Colonic mucosa (tissue), 4 donors: ENCODE data around the gene DHX58. TPM values are rescaled to one million over a fixed set of nuclear protein-coding genes. Genes with fewer than 3 reads are reported as not detected.

Experiments used
- DNase-seq: peaks from one replicate; pipeline ENCODE4 v3.0.0-alpha.2; 2020
- H3K27ac ChIP-seq: fragments of 200-600 bp; one replicate; pipeline ENCODE4 v1.8.0; 2021
- H3K27me3 ChIP-seq: fragments of 200-600 bp; one replicate; pipeline ENCODE4 v1.8.0; 2021
- H3K36me3 ChIP-seq: fragments of 200-600 bp; one replicate; pipeline ENCODE4 v1.8.0; 2021
- H3K4me1 ChIP-seq: fragments of 200-600 bp; one replicate; pipeline ENCODE4 v1.8.0; 2021; ENCODE audit warnings: mild to moderate bottlenecking
- H3K4me3 ChIP-seq: fragments of 200-600 bp; one replicate; pipeline ENCODE4 v1.8.0; 2021
- H3K9ac ChIP-seq, 2 donors: one replicate each; pipeline ENCODE4 v1.7.0; 2013; ENCODE audit warnings: control low read depth in 2 of 2, low read depth in 2 of 2, low read length in 2 of 2
- H3K9me3 ChIP-seq: fragments of 200-600 bp; one replicate; pipeline ENCODE4 v1.8.0; 2021
- intact Hi-C: fragments of 100-400 bp; cut with DNase I; formaldehyde crosslinking; loops from one replicate; pipeline ENCODE4 v1.14.1; 2022
- total RNA-seq, 2 donors: library from RNA; stranded (reverse); fragmentation: NEBNext Ultra II Directional in 1 of 2; extraction: Animal tissue kit (Norgen Biotek cat#: 25700) in 1 of 2; gene quantifications; one replicate each; pipeline ENCODE4 v1.2.1, GENCODE V29; 2021
- TF ChIP-seq, protein P1 (sequence below): fragments of 200-600 bp; IDR thresholded peaks from one replicate; pipeline ENCODE4 v1.8.0; 2022; ENCODE audit warnings: antibody characterized with exemption, mild to moderate bottlenecking
- donor health status: healthy.
- donor health status: DM: no; HTN: no; CAD: no.
- donor health status: DM: no; HTN: no; CAD: no.

The DHX58 gene
- total RNA-seq, 2 donors from 2014 or later, result 10.6 to 11.3 TPM

DNA sequence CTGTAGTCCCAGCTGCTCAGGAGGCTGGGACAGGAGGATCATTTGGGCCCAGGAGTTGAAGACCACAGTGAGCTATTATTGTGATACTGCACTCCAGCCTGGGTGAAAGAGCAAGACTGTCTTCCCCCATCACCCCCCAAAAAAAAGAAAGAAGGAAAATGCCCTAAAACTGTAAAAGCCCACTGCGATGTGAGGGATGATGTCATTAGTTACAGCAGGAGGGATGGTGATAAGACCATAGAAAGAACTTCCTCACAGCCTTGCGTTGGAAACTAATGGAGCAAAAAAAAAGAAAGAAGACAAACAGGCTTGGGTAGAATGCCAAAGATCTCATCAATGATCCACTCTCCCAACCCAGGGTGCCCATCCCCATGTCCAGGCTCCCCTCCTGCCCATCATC is 33.0 kb downstream of the DHX58 start:
- intact Hi-C loops, result no loop called here
- Histone ChIP-seq H3K9me3 (no peaks in the 10 kb centered on the region), H3K36me3 (no peaks in the 10 kb centered on the region), H3K27ac (no peak overlapping the region), H3K4me3 (no peak overlapping the region), H3K9ac (no peak overlapping the region), H3K27me3 (no peaks in the 10 kb centered on the region), H3K4me1 (no peaks in the 10 kb centered on the region)
- TF ChIP-seq, protein P1, sequence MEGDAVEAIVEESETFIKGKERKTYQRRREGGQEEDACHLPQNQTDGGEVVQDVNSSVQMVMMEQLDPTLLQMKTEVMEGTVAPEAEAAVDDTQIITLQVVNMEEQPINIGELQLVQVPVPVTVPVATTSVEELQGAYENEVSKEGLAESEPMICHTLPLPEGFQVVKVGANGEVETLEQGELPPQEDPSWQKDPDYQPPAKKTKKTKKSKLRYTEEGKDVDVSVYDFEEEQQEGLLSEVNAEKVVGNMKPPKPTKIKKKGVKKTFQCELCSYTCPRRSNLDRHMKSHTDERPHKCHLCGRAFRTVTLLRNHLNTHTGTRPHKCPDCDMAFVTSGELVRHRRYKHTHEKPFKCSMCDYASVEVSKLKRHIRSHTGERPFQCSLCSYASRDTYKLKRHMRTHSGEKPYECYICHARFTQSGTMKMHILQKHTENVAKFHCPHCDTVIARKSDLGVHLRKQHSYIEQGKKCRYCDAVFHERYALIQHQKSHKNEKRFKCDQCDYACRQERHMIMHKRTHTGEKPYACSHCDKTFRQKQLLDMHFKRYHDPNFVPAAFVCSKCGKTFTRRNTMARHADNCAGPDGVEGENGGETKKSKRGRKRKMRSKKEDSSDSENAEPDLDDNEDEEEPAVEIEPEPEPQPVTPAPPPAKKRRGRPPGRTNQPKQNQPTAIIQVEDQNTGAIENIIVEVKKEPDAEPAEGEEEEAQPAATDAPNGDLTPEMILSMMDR, result no peak
- DNase-seq, result no peak

- H3K4me1 ChIP-seq, result no peaks in the 10 kb centered on the region
- no peak overlapping the region for H3K4me3 ChIP-seq
- DNase-seq, result no peak
- H3K9me3 ChIP-seq, result no peaks in the 10 kb centered on the region
- no peaks in the 10 kb centered on the region for H3K36me3 ChIP-seq
- H3K9ac ChIP-seq, result no peak overlapping the region
- intact Hi-C loops, result no loop called here
- H3K27ac ChIP-seq, result no peak overlapping the region
- TF ChIP-seq, protein P1, result no peak
- no peaks in the 10 kb centered on the region for H3K27me3 ChIP-seq
Observed at GRCh38 chr17:42078396-42079043, 34.0 kb downstream of the DHX58 start.

DNA sequence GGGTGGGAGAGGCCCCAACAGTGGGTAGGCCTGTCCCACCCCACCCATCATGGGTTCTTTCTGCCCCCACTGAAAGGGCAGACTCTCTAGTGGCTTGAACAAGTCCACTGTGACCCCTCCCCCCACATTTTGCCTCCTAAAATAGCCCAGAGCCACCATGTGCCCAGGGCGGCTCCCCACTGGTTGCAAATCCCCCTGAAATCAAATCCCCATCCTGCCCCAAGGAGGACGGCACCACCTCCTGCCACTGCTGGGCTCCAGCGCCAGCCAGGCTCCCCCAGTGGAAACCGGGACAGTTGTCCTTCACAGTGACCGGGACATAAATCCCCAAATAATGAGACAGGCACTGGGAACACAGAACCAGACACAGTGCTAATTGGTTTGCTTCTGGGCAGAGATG is 34.8 kb downstream of the DHX58 start:
- Histone ChIP-seq H3K4me1 (no peaks in the 10 kb centered on the region), H3K4me3 (no peak overlapping the region), H3K36me3 (no peaks in the 10 kb centered on the region), H3K9me3 (no peaks in the 10 kb centered on the region), H3K27ac (no peak overlapping the region), H3K27me3 (peaks cover 4% of the 10 kb centered on the region), H3K9ac (no peak overlapping the region)
- intact Hi-C loops, result no loop called here
- DNase-seq, result no peak
- TF ChIP-seq, protein P1, result no peak

DNA sequence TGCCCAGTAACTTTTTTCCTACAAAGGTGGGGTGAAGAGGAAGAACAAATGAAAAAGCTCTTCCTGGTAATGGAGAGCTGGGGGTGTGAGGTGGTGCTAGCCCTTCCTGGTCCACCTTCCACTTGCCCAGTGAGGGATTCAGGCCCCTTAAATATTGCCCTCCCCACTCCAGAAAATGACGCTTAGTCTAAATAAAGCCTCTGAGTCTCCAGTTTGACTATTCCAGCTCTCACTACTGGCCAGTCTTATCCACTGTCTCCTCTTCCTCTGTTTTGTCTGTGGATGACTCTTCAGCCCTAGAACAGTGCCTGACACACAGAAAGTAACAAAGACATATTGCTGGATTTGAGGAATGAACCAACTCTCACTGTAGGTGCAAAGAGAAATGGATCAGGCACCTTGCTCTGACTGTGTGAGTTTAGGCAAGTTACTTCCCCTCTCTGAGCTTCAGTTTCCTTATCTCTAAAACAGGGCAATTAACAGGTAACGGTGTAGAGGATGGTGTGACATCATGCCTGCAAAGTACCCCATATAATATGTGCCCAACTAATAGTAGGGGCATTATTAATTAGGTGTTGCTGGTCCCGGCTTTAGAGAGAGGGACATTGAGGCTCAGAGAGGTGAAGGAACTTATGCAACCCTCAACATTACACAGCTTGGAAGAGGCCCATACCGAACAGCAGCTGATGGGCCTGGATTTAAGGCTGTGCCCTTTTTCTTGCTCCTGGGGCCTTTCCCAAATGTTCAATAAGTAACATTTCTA is 35.5 kb downstream of the DHX58 start:
- Histone ChIP-seq H3K4me1 (no peaks in the 10 kb centered on the region), H3K9ac (no peak overlapping the region)

DNA sequence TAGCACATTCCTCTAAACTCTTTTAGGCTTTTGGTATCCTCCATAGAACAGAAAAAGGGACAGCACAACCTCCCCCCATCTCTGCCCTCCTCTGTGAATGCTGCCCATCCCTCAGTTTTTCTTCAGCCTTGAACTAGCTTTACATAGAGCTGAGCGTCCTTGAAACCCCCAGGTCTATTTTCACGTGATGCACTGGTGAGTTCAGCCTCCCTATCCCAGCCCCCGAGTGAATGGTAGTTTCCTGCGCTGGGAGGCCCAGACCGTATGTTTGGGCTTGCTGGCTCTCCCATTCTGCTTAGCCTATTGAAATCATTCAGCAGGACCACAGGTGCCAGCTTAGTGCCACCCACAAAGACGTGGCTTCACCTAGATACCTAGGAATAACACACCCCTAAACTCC is 36.7 kb downstream of the DHX58 start:
- DNase-seq, result no peak

More for the DNA sequence above, 35.5 kb downstream of the DHX58 start:
- intact Hi-C loops, result no loop called here
- no peaks in the 10 kb centered on the region for H3K9me3 ChIP-seq
- H3K27ac ChIP-seq, result no peak overlapping the region
- H3K4me3 ChIP-seq, result no peak overlapping the region
- DNase-seq, result no peak
- no peaks in the 10 kb centered on the region for H3K36me3 ChIP-seq
- H3K27me3 ChIP-seq, result peaks cover 12% of the 10 kb centered on the region
- TF ChIP-seq, protein P1, result no peak

More for the DNA sequence above, 36.7 kb downstream of the DHX58 start:
- Histone ChIP-seq H3K9ac (no peak overlapping the region), H3K4me3 (no peak overlapping the region), H3K27ac (no peak overlapping the region), H3K36me3 (no peaks in the 10 kb centered on the region), H3K4me1 (no peaks in the 10 kb centered on the region), H3K27me3 (peaks cover 22% of the 10 kb centered on the region), H3K9me3 (no peaks in the 10 kb centered on the region)
- intact Hi-C loops, result no loop called here
- TF ChIP-seq, protein P1, result no peak
